Hematopoietic multipotent progenitor cell treated with erythropoietin and hydrocortisone succinate and interleukin-3 and kit ligand, for 17 days (in vitro differentiated cells): ENCODE results near the gene CCM2.

ENCODE experiments used
- DNase-seq: peaks from one replicate; pipeline ENCODE4 v3.0.0-alpha.2; 2015; ENCODE audit warnings: low spot score

The CCM2 gene

DNA sequence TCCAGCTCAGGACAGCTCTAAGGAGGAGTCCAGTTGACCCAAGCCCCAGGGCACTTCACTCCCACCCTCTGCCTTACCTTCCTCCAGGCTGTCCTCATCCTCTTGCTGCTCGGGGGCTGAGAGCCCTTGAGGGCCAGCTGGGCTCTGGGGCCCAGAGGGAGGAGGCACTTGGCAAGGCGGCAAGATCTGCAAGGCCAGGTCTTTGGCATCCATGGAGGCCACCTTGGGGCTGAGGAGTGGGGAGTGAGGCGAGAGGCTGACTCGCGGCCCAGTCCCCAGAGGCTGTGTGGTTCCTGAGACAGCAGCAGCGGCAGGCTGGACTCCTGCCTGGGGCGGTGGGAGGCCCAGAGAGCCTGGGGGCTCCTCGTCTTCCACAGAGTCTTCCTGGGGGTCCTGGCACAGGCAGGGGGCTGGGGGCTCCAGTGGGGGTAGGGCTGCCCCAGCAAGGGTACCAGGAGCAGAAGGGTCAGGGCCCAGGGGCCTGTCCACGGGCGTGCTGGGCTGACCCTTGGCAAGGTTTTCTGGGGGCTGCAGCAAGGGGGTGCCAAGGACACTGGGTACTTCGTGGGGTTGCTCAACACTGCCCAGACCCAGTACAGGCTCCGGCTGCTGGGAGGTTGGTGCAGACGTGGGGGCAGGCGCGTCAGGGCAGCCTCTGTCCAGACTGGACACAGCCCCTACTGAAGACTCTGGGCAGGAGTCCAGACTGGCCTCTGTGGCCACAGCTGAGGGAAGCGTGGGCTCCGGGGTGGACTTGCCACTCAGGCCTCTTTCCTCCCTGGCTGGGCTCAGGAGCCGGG is 82.2 kb downstream of the CCM2 start:
- no peak for DNase-seq

- no peak for DNase-seq
These were observed 82.9 kb downstream of the CCM2 start for GRCh38 chr7:45082831-45083331.

- DNase-seq = no peak
These were observed 84.3 kb downstream of the CCM2 start for GRCh38 chr7:45084336-45084735.

DNA sequence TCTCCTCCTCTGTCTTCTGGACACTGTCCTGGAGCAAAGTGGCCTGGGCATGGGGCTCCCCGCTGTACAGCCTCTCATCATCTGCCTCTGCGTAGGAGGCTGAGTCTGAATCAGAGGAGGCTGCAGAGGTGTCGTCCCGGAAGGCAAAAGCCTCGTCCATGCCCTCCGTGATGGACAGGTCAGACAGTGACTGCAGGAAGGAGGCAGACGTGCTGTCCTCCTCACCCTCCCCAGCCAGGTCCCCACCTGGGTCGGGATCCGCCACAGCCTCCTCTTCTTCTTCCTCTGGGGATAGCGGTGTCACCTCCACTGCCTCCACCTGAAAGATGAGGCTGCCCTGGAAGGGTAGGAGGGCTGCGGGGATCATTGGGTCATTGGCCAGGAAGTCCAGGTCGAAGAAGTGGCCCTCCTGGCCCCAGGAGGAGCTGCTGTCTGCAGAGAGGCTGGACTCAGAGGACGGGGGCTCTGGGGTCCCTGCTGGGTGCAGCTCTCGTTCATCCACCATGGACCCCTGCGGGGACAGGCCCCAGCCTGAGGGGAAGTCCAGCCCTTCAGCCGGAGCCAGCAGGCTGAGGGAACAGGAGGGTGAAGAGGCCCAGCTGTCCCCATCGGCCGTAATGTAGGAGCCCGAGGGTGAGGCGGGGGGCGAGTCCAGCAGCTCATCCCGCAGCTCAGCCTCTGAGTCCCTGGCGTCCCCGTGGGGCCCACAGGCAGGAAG is 85.1 kb downstream of the CCM2 start:
- DNase-seq = no peak

DNA sequence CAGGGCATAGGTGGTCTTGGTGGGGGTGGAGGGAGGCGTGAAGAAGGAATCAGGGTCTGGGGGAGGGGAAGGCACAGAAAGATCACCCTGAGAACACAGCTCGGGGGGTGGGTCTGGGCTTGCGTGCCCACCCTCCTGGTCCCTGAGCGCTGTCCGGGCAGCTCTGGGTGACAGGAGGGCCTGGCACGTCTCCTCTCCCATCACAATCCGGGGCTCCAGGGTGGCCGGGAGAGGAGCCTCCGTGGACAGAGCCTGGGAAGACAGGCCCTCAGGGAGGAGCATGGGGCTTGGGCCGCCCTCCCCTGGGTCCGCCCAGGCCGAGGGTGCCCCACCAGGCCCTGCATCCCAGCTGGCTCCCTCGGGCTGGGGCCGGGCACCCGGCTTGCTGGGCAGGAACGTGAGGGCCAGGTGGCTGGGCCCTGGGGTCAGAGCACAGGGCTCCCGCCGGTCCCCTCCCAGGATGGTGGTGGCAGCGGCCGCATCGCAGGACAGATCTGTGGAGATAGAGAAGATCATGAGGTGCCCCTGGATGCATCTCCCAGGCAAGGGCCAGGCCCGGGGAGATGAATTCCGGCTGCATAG is 85.7 kb downstream of the CCM2 start:
- no peak for DNase-seq

- DNase-seq = no peak
These were observed 86.5 kb downstream of the CCM2 start for GRCh38 chr7:45086331-45087065.

- no peak for DNase-seq
These were observed 87.5 kb downstream of the CCM2 start for GRCh38 chr7:45087301-45088145.

DNA sequence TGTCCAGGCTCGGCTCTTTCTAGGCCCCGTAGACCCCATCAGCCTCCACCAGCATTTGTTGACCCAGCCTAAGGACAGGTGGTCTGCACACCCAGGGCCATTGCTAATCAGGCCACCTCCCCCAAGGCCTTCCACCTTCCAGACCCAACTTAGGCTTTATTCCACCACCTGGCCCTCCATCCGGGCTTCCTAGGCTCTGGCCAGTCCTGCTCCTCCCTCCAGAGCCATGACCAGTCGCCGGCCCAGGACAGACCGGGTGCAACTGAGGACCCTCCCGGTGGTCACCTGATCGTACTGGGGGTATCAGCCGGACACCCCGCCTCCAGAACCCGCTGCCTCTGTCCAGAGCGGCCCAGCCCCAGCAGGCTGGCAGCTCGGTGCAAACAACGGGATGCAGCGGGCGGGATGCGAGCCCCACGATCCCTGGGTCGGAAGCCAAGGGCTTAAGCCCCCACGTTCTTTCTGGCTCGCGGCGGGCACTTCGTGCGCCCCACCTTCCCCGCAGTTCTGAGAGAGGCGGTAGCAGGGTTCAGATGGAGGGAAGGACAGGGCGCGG is 88.2 kb downstream of the CCM2 start:
- no peak for DNase-seq

- DNase-seq = no peak
These were observed 88.9 kb downstream of the CCM2 start, which contains the start of gene NACAD for GRCh38 chr7:45088821-45089340. Gene NACAD (minus strand): TSS chr7:45088969. CDS start chr7:45088894, 75 bp downstream.

DNA sequence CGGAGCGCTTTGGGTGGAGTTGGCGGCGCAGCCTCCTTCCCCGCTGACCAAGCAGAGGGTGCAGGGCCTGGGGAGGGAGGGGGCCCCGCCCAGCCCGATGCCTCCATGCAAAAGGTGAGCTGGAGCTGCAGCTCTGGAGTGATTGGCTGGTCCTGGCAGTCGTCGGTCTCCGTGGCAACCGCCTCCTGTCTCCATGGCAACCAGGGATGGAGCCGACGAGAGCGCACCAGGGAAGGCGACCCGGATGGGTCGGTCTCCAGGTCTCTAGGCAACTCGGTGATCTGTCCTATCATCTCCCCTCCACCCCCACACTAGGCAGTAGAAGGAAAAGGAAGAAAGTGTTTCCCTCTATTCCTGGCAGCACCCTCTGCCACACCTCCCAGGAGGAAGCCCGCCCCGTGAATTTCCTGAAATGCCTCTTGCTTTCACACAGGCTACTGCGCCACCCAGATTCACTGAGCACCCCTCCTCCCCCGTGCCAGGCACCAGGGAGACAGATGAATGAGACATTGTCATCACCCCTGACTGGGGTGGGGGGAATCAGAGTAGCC is 89.4 kb downstream of the CCM2 start:
- DNase-seq = peak; percentile 15

DNA sequence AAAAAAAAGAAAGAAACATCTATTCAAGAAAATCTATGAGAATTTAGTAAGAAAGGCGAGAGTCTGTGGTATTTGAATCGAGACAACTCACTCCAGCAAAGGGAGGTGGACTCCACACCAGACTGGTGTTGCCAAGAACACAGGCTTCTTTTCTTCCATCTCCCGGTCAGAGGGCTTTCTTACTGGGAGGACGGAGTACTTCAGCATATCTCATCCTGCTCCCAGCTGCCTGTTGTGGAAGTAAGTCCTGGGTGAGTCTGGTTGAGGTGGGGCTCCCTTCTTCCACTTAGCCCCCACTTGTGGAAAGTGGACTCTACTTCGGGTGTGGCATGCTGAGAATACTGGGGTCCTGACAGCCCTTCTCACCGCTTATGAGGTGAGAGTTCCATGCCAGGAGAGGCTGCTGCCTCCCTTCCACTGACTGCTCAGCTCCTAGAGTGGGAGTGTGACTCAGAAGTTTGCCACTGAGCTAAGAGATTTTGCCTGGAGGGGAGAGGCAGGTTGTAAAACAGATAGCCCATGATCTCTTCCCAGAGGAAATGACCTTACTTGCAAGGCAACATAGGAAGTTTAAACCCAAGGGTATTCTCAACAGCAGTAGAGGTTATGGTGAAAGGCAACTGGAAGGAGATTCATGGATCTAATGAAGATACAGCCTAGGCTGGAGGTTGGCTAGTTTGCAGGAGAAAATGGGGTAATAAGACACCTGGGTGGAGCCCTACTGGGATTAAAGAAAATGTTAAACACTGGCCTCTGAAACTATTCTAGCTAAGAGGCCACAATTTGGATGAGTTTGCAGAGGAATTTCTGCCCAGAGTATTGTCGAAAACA is 92.3 kb downstream of the CCM2 start:
- DNase-seq = no peak

DNA sequence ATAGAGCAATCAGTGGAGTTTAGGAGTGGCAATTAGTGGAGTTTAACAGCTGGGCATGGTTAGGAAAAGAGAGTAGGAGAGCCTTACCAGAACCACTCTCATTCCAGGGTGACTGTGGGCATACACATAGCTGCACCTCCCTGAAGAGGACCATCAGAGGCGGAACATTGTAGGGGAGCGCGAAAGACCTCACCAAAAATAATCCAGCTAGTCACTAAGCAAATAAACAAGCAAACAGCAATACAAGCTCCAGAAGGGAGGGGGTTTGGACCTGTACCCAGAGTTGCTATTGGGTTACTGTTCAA is 92.9 kb downstream of the CCM2 start:
- DNase-seq = no peak

GRCh38 chr7:45098983-45099839 is 99.2 kb downstream of the CCM2 start:
- no peak for DNase-seq

DNA sequence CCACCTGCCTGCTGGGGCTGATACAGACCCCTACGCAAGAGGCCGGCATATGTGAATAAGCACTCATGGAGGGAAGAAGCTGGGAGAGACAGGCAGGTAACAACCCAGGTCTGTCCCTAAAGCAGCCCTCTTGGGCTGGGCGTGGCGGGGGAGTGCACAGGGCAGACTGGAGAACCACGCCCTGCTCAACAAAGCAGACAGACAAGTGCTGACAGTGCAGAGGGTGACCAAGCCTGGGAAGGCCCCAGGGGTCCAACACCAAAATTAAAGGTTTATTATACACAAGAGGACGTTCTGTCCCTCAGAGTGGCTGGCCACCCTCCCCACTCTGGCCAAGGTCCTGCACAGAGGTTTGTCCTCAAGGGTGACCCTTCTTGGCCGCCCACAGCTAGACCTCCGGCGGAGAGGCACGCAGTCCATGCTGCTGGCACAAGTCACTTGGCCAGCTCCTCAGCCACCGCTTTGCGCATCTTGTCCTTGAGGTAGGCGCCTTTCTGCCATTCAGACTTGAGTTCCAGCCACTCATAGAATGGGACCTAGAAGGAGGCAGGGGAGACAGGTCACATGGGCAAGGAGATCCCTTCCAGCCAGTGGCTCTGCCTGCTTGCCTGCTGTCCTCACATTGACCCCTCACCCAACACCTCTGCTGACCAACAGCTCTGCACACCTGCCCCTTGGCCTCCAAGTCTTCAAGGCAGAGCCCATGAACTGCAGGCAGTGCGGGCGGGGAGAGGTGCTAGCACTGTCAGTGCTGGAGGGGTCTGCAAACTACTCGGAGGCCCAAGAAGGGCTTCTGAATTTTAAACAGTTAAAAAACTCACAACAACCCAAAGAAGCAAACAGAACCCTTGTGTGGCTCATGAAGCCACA is 100.1 kb downstream of the CCM2 start:
- no peak for DNase-seq

DNA sequence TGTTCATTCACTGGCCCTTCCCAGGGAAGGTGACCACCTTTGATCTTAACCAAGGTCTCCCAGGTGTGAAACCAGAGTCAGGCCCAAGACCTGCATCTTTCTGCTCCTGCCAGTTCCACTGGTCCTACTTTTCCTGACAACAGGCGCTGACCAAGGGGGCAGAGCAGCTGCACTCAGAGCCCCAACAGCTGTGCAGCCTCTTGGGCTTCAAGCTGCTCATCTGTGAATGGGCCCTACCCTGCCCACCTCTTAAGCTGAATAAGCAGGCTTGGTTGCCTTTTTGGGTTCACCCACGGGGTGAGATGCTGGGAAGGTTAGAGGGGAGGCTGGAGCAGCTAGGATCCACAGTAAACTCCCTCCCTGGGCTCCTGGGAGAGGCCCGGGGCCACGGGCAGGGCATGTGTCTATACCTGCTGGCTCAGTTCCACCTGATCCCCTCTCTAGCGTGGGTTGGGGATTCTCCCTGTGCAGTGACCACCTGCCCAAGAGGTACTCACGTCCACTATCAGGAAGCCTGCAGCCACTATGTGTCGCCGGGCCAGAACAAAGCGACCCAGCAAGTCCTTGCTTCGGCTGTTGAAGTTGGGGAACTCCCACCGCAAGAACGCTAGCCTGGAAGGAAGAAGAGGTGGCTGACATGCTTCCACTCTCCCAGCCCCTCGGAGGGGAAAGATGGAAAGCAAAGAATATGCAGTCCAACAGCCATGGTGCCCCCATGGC is 100.9 kb downstream of the CCM2 start:
- DNase-seq = no peak

DNA sequence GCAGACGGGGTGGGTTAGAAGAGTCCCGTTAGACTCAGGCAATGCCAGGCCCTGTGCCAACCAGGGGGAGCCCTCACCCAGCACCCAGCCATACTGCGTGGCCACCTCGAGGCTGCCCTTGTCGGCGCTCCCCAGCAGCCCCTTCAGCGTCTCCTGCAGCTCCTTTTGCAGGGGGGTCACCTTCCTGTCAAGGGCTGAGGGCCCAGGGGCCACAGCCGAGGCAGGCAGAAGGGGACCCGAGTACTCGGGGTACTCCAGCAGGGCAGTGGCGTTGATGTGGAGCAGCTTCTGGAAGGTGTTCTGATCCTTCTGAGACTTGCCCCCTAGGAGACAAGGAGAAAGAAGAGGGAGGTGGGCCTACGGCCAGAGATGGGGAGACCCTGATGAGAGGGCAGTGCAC is 101.7 kb downstream of the CCM2 start:
- no peak for DNase-seq
